ENCODE data around the gene FAM174A.
A peak's percentile ranks its signal among the peaks of the same experiment; 100 is the strongest.
"Not testable (repeated sequence)": the region's sequence is repeated elsewhere in the genome, so short reads cannot be mapped to it uniquely, and the experiment has no call there.

FAM174A gene

DNA sequence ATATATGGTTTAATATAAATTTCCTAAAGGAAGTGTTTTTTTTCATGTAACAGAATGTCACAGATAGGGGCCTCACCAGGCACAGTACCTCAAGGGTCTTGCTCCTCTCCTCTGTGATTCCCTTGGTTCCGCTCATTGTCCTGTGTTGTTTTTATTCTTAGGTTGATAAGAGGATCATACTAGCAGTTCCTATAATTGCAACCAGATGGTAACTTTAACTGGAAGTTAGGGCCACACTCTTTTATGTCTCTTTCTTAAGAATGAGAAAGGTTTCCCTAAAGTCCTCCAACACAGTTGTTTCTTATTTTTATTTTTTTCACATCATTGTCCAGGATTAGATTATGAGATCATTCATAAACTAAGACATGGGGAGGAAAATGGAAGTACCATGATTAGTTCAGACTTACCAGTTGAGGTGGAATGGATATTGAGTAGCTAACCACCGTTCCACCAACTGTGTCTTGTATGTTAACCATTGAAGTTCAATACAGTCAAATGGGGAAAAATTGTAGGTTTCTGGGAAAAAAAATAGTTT lies 41.1 kb downstream of the FAM174A start:
- no peak for DNase-seq

DNA sequence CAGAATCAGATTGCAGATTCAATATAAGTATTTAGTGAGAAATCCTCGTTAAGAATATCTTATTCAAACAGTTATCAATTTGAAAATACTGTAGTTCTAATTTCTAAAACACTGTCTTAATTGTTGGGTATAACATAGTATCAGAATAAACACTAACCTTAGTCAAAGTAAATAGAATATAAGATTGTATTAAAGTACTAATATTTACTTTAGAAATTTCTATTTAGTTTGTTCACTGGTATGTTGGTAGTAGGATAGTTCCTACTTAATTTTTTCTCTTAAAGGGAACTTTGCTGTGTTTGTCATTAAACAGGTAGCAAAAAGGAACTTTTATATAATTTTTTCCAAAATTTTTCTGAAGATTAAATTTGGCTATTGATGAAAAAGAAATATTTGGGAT lies 42.3 kb downstream of the FAM174A start:
- no peak for DNase-seq

DNA sequence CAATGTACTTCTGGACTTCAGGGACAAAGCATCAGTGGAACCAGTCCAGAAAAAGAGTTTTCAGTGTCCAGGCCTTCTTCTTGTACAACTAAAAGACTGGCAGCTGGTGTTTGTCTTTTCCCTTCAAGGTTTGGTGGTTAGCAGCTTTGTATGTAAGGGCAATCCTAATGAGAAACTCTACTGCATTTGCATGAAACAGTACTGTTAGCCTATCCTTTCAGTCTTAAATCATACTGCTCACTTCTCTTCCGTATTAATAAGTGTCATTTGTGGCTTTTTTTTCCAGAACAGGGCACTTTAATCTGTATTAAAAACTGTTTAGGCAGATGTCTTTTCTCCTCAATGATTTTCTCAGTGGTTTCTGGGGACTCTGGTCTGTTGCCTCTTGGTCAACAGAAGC lies 48.9 kb downstream of the FAM174A start:
- no peak for DNase-seq

DNA sequence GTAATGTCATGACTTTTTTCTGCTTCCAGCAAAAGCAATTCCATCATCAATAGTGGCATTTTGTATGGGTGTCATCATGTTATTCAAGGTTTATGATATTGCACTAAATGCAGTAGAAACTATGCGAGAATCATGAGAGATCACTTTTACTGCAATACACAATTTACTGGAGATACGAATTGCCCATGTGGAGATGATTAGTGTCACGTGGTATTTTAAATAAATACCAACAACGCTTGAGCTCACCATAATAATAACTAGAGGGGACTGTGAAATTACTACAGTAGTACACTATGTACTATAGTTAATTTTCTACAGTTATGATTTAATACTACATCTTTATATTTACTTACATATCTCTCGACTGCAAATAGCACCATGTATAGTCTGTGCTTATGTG lies 49.7 kb downstream of the FAM174A start:
- DNase-seq: no peak

GRCh38 chr5:100590867-100591266 lies 55.7 kb downstream of the FAM174A start:
- DNase-seq: no peak

- DNase-seq: no peak
Observed at GRCh38 chr5:100595152-100595811, 60.1 kb downstream of the FAM174A start.

DNA sequence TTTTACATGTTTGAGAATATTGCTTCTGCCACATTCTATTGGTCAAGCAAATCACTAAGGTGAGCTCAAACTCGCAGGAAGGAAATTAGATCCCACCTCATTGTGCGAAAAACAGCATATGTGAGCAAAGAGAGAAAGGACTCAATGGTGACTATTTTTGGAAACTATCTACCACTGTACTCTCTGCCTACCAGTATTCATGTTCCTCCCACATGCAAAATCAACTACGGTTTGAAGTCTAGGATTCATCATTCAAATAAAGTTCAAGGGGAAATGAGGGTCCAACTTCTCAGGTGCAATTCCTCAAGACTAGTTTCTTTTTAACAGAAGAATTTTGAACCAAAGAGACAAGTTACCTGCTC lies 60.6 kb downstream of the FAM174A start:
- no peak for DNase-seq

- no peak for DNase-seq
Observed at GRCh38 chr5:100598446-100598845, 63.3 kb downstream of the FAM174A start.

DNA sequence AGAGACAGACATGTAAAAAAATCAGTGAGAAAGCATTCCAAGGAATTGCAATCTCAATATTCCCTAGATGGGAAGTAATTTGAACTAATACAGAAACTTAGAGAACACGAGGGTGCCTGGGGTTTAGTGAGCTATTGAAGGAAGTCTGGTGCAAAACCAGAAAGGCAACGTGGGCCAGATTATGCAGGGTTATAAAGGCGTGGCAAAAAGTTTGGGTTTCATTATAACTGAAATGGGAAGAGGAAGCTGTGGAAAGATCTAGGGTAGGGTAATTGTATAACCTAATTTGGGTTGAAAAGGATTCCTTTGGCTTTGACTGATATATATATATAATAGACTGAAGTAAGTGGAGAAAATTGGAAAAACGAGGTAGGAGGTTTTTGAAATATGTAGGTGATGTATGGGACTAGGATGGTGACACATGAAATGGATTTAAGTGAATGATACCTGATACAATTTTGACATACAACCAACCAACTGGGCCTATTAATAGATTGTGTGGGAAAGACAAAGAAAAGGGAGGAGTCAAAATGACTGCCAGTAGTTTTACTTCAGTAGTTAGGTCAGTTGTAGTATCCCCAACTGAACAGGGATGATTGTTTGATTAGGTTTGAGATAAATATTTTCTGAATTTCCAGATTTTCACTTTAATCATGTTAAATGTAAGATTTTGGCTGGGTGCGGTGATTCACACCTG lies 65.3 kb downstream of the FAM174A start:
- no peak for DNase-seq

DNA sequence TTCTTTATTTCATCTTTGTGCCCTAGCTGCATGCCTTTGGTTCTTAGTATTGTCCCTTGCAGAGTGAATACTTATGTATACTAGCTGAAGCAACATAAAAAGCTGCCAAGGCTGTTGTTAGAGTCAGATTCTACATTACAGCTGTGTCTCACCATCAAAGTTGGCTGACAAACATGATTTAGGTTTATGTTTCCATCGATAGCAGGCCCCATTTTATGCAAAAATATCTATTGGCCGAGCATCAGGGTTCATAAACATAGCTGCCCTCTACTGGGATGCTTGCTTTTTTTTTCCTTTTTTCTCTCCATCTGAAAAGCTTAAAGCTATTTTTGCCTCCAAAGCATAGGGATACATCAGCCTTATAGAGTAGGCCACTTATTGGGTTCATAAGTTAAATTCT lies 68.0 kb downstream of the FAM174A start:
- no peak for DNase-seq

- not testable (repeated sequence) for DNase-seq
Observed at GRCh38 chr5:100604021-100604420, 68.8 kb downstream of the FAM174A start.

- DNase-seq: no peak
Observed at GRCh38 chr5:100609594-100609993, 74.4 kb downstream of the FAM174A start.

- DNase-seq: no peak
Observed at GRCh38 chr5:100614308-100614707, 79.1 kb downstream of the FAM174A start.

DNA sequence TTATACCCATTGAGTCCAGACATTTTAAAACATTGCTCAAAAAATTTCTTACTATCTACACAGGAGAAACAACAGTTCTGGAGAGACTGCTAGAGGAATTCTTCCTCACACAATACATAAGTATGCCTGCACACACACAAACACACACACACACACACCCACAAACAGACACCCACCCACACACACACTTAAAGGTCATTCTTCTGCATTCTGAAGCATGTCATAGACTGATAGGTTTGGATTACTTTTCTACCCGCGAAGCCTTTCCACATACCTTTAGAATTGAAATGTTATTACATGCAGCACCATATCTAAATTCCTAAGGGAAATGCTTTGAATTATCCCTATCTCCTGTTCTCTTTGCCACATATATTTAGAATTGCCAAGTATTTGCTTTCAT lies 80.2 kb downstream of the FAM174A start:
- no peak for DNase-seq

DNA sequence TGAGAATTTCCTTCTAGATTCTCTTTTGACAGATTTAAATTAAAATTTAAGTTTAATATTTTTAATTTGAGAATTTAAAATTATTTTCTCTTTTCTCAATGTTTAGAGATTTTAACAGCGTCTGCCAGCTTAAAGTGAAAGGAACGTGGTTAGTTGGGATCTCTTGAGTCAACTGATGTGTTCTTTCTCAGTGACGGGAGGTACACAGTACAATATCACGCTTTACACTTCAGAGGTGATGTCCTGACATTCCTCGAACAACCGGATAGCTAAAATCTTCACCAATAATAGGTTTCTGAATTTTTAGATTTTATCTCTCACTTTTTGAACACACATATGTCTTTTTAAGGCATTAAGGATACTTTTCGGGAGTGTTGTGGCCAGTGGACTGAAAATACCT lies 81.1 kb downstream of the FAM174A start:
- no peak for DNase-seq

DNA sequence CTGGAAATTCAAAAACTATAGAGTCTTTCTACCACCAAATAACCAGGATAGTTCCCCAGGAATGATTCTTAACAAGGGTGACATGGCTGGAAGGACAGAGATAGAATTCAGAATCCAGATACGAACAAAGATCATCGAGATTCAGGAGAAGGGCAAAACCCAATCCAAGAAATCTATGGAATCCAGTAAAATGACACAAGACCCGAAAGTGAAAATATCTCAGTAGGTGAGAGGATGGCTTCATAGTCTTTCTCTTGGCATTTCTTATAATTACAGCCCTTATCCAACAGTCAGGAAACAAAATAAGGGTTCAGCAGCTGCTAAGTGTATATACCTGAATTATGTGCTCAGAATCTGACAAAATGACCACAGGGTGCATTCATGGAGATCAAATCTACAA lies 81.8 kb downstream of the FAM174A start:
- no peak for DNase-seq

GRCh38 chr5:100623719-100624118 lies 88.5 kb downstream of the FAM174A start:
- peak; percentile 59 for DNase-seq

GRCh38 chr5:100634937-100635534 lies 99.9 kb downstream of the FAM174A start:
- DNase-seq: no peak

Data from CD4-positive, alpha-beta T cell treated with Interleukin-17A for 1 hour (primary cell).